ENCODE measurements around the gene MICU1. TPM values are rescaled to one million over a fixed set of nuclear protein-coding genes. Genes with fewer than 3 reads are reported as not detected.
A peak's percentile ranks its signal among the peaks of the same experiment; 100 is the strongest.

The MICU1 gene
- total and polyA plus RNA-seq, 2 of the 13 experiments (the other 11 are each of a cell fraction or from before 2014, with no cell fraction given) = 32.5 to 56.1 TPM

- TF ChIP-seq MTF1 (CRISPR knock-in tag; IDR thresholded peaks at IDR 0.05) (no peak), NFKBIZ (CRISPR knock-in tag; IDR thresholded peaks at IDR 0.05) (no peak), SOX6 (IDR thresholded peaks at IDR 0.05) (no peak), SOX6 (CRISPR knock-in tag; IDR thresholded peaks at IDR 0.05) (no peak; the same call in 1 of the 2 replicates), KAT8 (CRISPR knock-in tag; IDR thresholded peaks at IDR 0.05) (peak; percentile 60; the same call in 1 of the 2 replicates), EEA1 (CRISPR knock-in tag; IDR thresholded peaks at IDR 0.05; ENCODE audit: borderline replicate concordance) (peak; percentile 69; the same call in 1 of the 2 replicates), ZMYM3 (CRISPR knock-in tag; IDR thresholded peaks at IDR 0.05) (peak; percentile 60; the same call in 1 of the 2 replicates), GATA4 (IDR thresholded peaks at IDR 0.05; ENCODE audit: borderline replicate concordance, low read depth) (no peak), CREM (IDR thresholded peaks at IDR 0.05) (no peak; the same call in 1 of the 2 replicates), CREM (CRISPR knock-in tag; IDR thresholded peaks at IDR 0.05) (no peak), MAZ (IDR thresholded peaks at IDR 0.05; ENCODE audit: borderline replicate concordance, low read depth, low read length) (peak; percentile 39; the same call in 1 of the 2 replicates), MAZ (CRISPR knock-in tag; IDR thresholded peaks at IDR 0.05; ENCODE audit: low read depth) (0 out of 2 replicates have a peak, but pooled peaks have one; percentile 27), ZSCAN29 (CRISPR knock-in tag; conservative IDR thresholded peaks at IDR 0.05) (peak; percentile 72; the same call in 1 of the 2 replicates), SMYD3 (CRISPR knock-in tag; IDR thresholded peaks at IDR 0.05) (no peak), CSRNP1 (CRISPR knock-in tag; IDR thresholded peaks at IDR 0.05) (no peak), GABPB1 (CRISPR knock-in tag; IDR thresholded peaks at IDR 0.05) (peak; percentile 58; the same call in 1 of the 2 replicates), ETV6 (CRISPR knock-in tag; conservative IDR thresholded peaks at IDR 0.05) (no peak), ZFP82 (CRISPR knock-in tag; IDR thresholded peaks at IDR 0.05; ENCODE audit: borderline replicate concordance) (no peak), ZNF761 (CRISPR knock-in tag; conservative IDR thresholded peaks at IDR 0.05) (peak; percentile 41; the same call in 1 of the 2 replicates), ATF1 (CRISPR knock-in tag; IDR thresholded peaks at IDR 0.05) (no peak), ZNF512B (CRISPR knock-in tag; IDR thresholded peaks at IDR 0.05; ENCODE audit: borderline replicate concordance) (0 out of 2 replicates have a peak, but pooled peaks have one; percentile 38), SNAPC2 (CRISPR knock-in tag; IDR thresholded peaks at IDR 0.05) (no peak), MXI1 (IDR thresholded peaks at IDR 0.05; ENCODE audit: borderline replicate concordance, low read depth, low read length) (no peak), ZNF331 (CRISPR knock-in tag; IDR thresholded peaks at IDR 0.05) (peak; percentile 77)
- TF ChIP-seq, protein P1, sequence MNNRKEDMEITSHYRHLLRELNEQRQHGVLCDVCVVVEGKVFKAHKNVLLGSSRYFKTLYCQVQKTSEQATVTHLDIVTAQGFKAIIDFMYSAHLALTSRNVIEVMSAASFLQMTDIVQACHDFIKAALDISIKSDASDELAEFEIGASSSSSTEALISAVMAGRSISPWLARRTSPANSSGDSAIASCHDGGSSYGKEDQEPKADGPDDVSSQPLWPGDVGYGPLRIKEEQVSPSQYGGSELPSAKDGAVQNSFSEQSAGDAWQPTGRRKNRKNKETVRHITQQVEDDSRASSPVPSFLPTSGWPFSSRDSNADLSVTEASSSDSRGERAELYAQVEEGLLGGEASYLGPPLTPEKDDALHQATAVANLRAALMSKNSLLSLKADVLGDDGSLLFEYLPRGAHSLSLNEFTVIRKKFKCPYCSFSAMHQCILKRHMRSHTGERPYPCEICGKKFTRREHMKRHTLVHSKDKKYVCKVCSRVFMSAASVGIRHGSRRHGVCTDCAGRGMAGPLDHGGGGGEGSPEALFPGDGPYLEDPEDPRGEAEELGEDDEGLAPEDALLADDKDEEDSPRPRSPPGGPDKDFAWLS (CRISPR knock-in tag; IDR thresholded peaks at IDR 0.05; ENCODE audit: borderline replicate concordance) = no peak; the same call in 1 of the 2 replicates
Observed at GRCh38 chr10:72331575-72332422, 294.1 kb downstream of the MICU1 start (continued).

Measured in HepG2 (cell line).